ENCODE results near the gene ARHGAP6. TPM values are rescaled to one million over a fixed set of nuclear protein-coding genes. Genes with fewer than 3 reads are reported as not detected.
A peak's percentile ranks its signal among the peaks of the same experiment; 100 is the strongest.

ARHGAP6 gene
- total RNA-seq, 4 donors from 2014 or later = 49.2 to 63.8 (median 51.5) TPM

DNA sequence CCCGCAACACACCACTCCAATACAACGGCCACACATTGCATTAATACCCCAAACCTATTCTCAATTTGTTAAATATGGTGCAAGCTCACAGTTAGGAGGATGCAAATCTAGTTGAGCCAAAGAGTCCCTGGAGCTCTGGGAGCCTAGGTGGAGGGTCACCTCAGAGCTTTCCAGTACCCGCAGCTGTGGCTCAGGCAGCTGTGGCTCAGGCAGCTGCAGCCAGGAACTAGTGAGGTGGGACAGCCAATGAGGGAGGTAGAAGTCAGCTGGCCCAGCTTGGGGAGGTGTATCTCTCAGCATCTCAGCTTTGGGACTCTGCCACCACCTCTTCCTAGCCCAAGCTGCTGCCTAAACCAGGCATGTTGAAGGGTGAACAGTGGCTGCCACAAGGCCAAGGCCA is 36.7 kb upstream of the ARHGAP6 start:
- Histone ChIP-seq H3K27ac (no peak overlapping the region), H3K9me3 (no peaks in the 10 kb centered on the region), H3K4me1 (no peaks in the 10 kb centered on the region), H3K27me3 (no peaks in the 10 kb centered on the region), H3K36me3 (no peaks in the 10 kb centered on the region), H3K4me3 (replicated peaks in 1 of 3) (no peak overlapping the region)
- DNase-seq = no peak
- intact Hi-C loops (cut with DNase I) = no loop called here
- WGBS, 2 donors = 96 to 97% methylated on average over 3 of the region's 3 CpGs
- TF ChIP-seq, protein P1, sequence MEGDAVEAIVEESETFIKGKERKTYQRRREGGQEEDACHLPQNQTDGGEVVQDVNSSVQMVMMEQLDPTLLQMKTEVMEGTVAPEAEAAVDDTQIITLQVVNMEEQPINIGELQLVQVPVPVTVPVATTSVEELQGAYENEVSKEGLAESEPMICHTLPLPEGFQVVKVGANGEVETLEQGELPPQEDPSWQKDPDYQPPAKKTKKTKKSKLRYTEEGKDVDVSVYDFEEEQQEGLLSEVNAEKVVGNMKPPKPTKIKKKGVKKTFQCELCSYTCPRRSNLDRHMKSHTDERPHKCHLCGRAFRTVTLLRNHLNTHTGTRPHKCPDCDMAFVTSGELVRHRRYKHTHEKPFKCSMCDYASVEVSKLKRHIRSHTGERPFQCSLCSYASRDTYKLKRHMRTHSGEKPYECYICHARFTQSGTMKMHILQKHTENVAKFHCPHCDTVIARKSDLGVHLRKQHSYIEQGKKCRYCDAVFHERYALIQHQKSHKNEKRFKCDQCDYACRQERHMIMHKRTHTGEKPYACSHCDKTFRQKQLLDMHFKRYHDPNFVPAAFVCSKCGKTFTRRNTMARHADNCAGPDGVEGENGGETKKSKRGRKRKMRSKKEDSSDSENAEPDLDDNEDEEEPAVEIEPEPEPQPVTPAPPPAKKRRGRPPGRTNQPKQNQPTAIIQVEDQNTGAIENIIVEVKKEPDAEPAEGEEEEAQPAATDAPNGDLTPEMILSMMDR (IDR thresholded peaks at IDR 0.05) = no peak
- no peak for TF ChIP-seq POLR2A (IDR thresholded peaks at IDR 0.05)

DNA sequence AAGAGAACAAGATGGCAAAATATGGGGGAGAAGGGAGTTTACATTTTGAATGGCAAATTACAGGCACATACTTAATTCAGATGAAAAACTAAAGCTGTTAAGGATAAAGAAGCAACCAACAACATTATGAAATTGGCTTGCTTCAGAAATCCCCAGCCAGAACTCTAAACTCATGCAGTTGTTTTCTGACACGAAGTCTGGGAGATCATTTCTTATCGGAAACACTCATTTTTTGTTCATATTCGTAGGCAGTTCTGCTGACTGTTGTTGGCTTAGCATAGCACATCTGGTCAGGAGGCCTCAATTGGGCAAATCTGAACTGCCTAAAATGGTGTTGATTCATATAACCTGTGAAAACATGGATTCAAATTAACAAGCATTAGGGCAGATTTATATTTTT is 33.0 kb upstream of the ARHGAP6 start:
- TF ChIP-seq POLR2A (IDR thresholded peaks at IDR 0.05) = no peak
- Histone ChIP-seq H3K4me1 (no peaks in the 10 kb centered on the region), H3K27me3 (no peaks in the 10 kb centered on the region), H3K27ac (no peak overlapping the region), H3K4me3 (replicated peaks in 1 of 3) (no peak overlapping the region), H3K9me3 (no peaks in the 10 kb centered on the region), H3K36me3 (no peaks in the 10 kb centered on the region)
- intact Hi-C loops (cut with DNase I) = no loop called here
- no peak for DNase-seq
- 78% methylated on average over 3 of the region's 3 CpGs for WGBS, 2 donors

DNA sequence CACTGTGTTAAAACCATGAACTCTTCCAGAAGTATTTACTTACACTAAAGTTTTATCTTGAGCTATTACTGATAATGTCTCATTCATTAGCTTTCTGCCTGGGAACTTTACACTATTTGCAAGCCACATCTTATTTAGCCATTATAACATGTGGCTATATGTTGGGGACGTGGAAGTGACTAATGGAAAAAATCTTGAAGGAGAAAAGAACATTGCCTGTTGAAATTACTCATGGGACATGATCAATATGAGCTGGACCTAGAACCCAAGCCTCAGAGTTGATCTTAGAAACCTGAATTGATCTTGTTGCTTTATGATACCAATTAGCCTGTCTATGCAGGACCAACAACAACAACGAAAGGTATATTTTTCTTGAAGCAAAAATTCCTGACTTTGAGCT is 22.5 kb upstream of the ARHGAP6 start:
- Histone ChIP-seq H3K36me3 (no peaks in the 10 kb centered on the region), H3K27me3 (no peaks in the 10 kb centered on the region), H3K4me3 (replicated peaks in 1 of 3) (no peak overlapping the region), H3K4me1 (no peaks in the 10 kb centered on the region), H3K27ac (no peak overlapping the region), H3K9me3 (no peaks in the 10 kb centered on the region)
- intact Hi-C loops (cut with DNase I) = no loop called here
- 70 to 82% methylated on average over 2 of the region's 2 CpGs for WGBS, 2 donors
- DNase-seq = no peak
- TF ChIP-seq POLR2A (IDR thresholded peaks at IDR 0.05) = no peak
- TF ChIP-seq, protein P1 (IDR thresholded peaks at IDR 0.05) = no peak

DNA sequence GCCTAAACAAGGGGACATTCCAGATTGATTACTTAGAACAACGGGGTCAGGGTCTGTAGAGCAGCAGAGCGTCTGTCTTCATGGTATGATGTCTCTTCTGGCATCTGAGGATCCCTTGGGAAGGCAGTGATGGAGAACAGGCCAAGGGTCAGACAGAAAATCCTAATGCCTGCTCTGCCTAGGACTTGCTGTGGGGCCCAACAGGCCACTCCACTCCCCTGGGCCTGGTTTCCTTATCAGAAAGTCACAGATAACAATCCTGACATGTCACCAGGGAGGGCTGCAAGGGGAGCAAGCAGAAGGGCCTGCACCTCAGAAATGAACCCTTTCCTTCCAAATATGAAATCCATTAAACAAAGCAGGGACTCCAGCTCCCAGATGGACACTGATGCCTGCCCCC is 21.4 kb upstream of the ARHGAP6 start:
- Histone ChIP-seq H3K9me3 (no peaks in the 10 kb centered on the region), H3K36me3 (no peaks in the 10 kb centered on the region), H3K4me3 (replicated peaks in 1 of 3) (no peak overlapping the region), H3K4me1 (no peaks in the 10 kb centered on the region), H3K27ac (no peak overlapping the region), H3K27me3 (no peaks in the 10 kb centered on the region)
- intact Hi-C loops (cut with DNase I) = no loop called here
- TF ChIP-seq, protein P1 (IDR thresholded peaks at IDR 0.05) = no peak
- TF ChIP-seq POLR2A (IDR thresholded peaks at IDR 0.05) = no peak
- WGBS, 2 donors = 51% methylated on average over 2 of the region's 2 CpGs
- no peak for DNase-seq

DNA sequence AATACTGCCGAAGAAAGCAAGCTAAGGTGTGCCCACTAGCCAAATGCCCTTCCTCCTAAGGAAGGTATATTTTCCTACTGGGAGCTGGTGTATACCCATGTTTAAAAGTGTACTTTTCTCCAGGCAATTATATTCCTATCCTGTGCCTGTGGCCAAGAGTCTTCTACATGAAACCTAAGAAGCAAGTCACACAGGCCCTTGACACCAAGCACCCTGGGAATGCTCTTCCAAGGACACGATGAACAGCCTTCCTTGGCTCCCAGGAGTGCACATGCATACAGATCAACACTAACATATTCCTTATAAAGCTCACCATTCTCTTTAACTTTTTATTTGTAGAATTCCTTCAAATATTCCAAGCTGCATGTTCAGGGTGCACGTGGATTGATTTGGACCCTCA is 17.3 kb upstream of the ARHGAP6 start:
- Histone ChIP-seq H3K27ac (no peak overlapping the region), H3K4me3 (replicated peaks in 1 of 3) (no peak overlapping the region), H3K36me3 (no peaks in the 10 kb centered on the region), H3K27me3 (no peaks in the 10 kb centered on the region), H3K4me1 (no peaks in the 10 kb centered on the region), H3K9me3 (no peaks in the 10 kb centered on the region)
- DNase-seq = no peak
- WGBS, 2 donors = 79 to 95% methylated on average over 3 of the region's 3 CpGs
- intact Hi-C loops (cut with DNase I) = no loop called here
- TF ChIP-seq, protein P1 (IDR thresholded peaks at IDR 0.05) = no peak
- no peak for TF ChIP-seq POLR2A (IDR thresholded peaks at IDR 0.05)

DNA sequence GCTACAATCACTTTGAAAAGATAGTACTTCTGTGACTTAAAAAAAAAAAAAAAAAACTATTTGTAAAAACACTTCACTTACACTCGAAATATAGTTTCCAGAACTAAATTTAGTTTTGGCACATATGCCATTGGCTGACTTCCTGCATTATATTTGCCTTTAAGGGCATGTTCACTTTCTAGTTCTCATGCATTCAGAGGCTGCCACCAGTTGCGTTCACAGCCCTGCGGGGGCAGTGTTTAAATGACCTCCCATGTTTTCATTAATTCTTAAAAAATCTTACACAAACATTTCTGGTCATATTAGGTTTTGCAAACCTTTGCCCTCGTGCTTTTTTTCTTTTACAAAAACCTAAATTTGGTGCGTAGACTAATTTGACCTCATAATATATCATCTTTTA is 12.4 kb upstream of the ARHGAP6 start:
- TF ChIP-seq, protein P1 (IDR thresholded peaks at IDR 0.05) = peak in 1 of 6 experiments; percentile 20
- TF ChIP-seq POLR2A (IDR thresholded peaks at IDR 0.05) = no peak
- Histone ChIP-seq H3K36me3 (no peaks in the 10 kb centered on the region), H3K27me3 (no peaks in the 10 kb centered on the region), H3K4me1 (no peaks in the 10 kb centered on the region), H3K4me3 (replicated peaks in 1 of 3) (no peak overlapping the region), H3K9me3 (no peaks in the 10 kb centered on the region), H3K27ac (no peak overlapping the region)
- intact Hi-C loops (cut with DNase I) = no loop called here
- 44 to 48% methylated on average over 5 of the region's 5 CpGs for WGBS, 2 donors
- no peak for DNase-seq

Measured in thyroid gland (tissue), 4 donors.